VCaP (cell line): ENCODE data around the gene DNASE1L1.
"Not testable (repeated sequence)": the region's sequence is repeated elsewhere in the genome, so short reads cannot be mapped to it uniquely, and the experiment has no call there.

ENCODE experiments used
- H3K27ac ChIP-seq: fragments of 450-650 bp; 2 replicates; pipeline ENCODE4 v1.5.1; 2017
- CTCF ChIP-seq: fragments of 450-650 bp; conservative IDR thresholded peaks from 2 replicates; pipeline ENCODE4 v1.5.1; 2017; ENCODE audit warnings: mild to moderate bottlenecking, moderate library complexity

Gene DNASE1L1

GRCh38 chrX:154397888-154398667 is 11.0 kb downstream of the DNASE1L1 start, which contains the start of gene RPL10:
TSS of gene RPL10 (plus strand) at chrX:154398377. CDS start at chrX:154398520, 143 bp downstream.
- no peak for TF ChIP-seq CTCF

DNA sequence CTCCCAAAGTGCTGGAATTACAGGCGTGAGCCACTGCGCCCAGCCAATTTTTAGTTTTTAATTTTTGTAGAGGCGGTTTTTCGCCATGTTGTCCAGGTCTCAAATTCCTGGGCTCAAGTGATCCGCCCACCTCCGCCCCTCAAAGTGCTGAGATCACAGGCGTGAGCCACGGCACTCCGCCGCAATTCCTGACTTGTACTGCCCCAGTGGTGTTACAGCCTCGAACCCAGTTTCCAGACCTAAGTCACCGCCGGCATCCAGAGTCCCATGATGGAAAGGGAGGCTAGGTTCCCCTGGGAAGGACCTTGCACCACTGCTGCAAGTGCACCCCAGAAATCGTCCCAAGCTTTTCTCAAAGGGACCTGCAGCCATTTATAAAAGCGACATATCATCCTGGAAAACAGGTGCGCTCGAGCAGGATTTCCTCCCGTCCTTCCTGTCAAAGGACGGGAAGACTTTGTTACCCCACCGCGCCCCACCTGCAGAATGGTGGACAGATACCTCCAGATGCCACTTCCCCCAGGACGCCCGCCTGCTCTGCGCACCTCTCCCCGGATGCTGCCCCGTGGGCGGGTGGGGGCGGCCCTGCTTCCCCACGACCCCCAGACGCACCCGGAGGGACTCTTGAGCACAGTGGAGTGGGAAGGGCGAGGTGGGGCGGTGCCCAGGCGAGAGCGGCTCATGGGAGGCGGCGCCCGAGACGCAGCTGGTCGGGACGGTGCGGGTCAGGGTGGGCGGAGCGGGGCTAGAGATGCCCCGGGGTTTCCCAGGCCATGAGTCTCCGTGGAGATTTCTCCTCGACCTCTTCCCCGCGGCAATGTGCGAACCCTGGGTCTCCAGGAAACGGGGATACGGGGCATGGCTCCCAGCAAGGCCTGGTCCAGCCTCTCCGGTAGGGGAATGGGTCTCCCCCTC is 11.8 kb downstream of the DNASE1L1 start:
- TF ChIP-seq CTCF = no peak
- H3K27ac ChIP-seq = peak overlapping the region; percentile 97

More at GRCh38 chrX:154397888-154398667, 11.0 kb downstream of the DNASE1L1 start, which contains the start of gene RPL10:
- peak within 1 kb of the TSS; percentile 97 for H3K27ac ChIP-seq

DNA sequence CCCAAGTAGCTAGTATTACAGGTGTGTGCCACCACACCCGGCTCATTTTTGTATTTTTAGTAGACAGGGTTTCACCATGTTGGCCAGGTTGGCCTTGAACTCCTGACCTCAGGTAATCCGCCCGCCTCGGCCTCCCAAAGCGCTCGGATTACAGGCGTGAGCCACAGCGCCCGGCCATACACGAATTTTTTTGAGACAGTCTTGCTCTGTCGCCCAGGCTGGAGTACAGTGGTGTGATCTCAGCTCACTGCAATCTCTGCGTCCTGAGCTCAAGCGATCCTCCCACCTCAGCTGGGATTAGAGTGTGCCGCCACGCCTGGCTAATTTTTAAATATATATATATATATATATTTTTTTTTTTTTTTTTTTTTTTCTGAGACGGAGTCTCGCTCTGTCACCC is 12.7 kb downstream of the DNASE1L1 start:
- 0 out of 2 replicates have a peak overlapping the region, but pooled peaks have one; percentile 97 for H3K27ac ChIP-seq

- not testable (repeated sequence) for H3K27ac ChIP-seq
Measured at GRCh38 chrX:154389812-154390747, 19.0 kb downstream of the DNASE1L1 start.

DNA sequence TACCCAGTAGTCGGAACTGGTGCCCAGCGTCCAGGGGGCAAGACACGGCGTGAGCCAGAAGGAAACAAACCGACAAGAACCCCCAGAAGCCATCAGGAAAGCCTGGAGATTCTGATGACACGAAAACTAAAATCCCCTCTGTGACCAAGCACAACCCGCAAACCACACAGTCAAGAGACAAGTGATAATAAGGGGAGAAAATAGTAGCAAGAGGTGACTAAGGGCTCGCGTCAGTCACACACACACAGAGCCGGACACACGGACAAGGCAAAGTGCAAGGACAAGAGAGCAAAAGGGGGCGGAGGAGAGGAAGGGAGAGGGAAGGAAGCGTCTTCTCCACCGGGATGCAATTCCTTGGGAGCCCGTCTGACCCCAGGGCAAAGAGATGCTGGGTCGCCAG is 20.4 kb downstream of the DNASE1L1 start:
- H3K27ac ChIP-seq = not testable (repeated sequence)

GRCh38 chrX:154388094-154388493 is 21.0 kb downstream of the DNASE1L1 start:
- H3K27ac ChIP-seq = not testable (repeated sequence)

- H3K27ac ChIP-seq = no peak overlapping the region
- TF ChIP-seq CTCF = 0 out of 2 replicates have a peak, but pooled peaks have one; percentile 22
Measured at GRCh38 chrX:154384284-154384892, 24.7 kb downstream of the DNASE1L1 start.

GRCh38 chrX:154383359-154384283 is 25.4 kb downstream of the DNASE1L1 start:
- no peak for TF ChIP-seq CTCF
- H3K27ac ChIP-seq = no peak overlapping the region
